Effector memory CD4-positive, alpha-beta T cell (primary cell): Measurements from ENCODE around the gene MRPL34.
"Not testable (repeated sequence)": the region's sequence is repeated elsewhere in the genome, so short reads cannot be mapped to it uniquely, and the experiment has no call there.

Experiments used
- DNase-seq, 3 donors: peaks; one replicate each; pipeline ENCODE4 v3.0.0-alpha.2; 2020
- H3K27ac ChIP-seq: 2 replicates; pipeline ENCODE4 v1.7.0; 2013; ENCODE audit warnings: mild to moderate bottlenecking, low read length, moderate library complexity; ENCODE audit not compliant: insufficient read depth, poor library complexity, severe bottlenecking
- H3K27me3 ChIP-seq: replicated peaks from 2 replicates; pipeline ENCODE4 v1.7.0; 2013; ENCODE audit warnings: mild to moderate bottlenecking, low read length; ENCODE audit not compliant: insufficient read depth, control insufficient read depth, poor library complexity, severe bottlenecking
- H3K36me3 ChIP-seq: 2 replicates; pipeline ENCODE4 v1.7.0; 2013; ENCODE audit warnings: mild to moderate bottlenecking, low read length, moderate library complexity; ENCODE audit not compliant: control insufficient read depth, insufficient read depth
- H3K4me1 ChIP-seq: 2 replicates; pipeline ENCODE4 v1.7.0; 2013; ENCODE audit warnings: low read length, mild to moderate bottlenecking; ENCODE audit not compliant: control insufficient read depth, insufficient read depth, poor library complexity, severe bottlenecking
- H3K4me3 ChIP-seq: 2 replicates; pipeline ENCODE4 v1.7.0; 2013; ENCODE audit warnings: low read length, low read depth, mild to moderate bottlenecking; ENCODE audit not compliant: insufficient read depth, poor library complexity, severe bottlenecking
- H3K9me3 ChIP-seq: 2 replicates; pipeline ENCODE4 v1.7.0; 2013; ENCODE audit warnings: mild to moderate bottlenecking, low read length, moderate library complexity; ENCODE audit not compliant: control insufficient read depth

Gene MRPL34

DNA sequence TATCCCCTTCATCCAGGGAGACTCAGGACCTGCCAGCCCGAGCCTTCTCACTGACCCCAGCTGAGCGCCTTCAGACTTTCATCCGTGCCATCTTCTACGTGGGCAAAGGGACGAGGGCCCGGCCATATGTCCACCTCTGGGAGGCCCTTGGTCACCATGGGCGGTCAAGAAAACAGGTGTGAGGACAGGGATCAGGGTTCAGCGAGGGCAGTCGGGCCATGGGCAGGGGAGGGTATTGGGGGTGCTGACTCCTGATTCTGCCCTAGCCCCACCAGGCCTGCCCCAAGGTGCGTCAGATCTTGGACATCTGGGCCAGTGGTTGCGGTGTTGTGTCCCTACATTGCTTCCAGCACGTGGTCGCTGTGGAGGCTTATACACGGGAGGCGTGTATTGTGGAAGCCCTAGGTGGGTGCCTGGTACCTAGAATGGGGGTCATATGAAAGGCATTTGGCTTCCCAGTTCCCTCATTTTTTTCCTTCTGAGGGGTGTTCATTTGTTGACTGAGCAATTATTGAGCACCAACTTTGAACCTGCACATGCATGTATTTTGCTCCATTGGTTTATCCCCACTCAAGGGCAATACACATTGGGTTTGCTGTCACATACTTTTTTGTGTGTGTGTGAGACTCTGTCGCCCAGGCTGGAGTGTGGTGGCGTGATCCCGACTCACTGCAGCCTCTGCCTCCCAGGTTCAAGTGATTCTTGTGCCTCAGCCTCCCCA lies 20.1 kb upstream of the MRPL34 start:
- Histone ChIP-seq H3K27ac (no peak overlapping the region), H3K36me3 (no peaks in the 10 kb centered on the region), H3K27me3 (peaks cover 4% of the 10 kb centered on the region), H3K9me3 (no peaks in the 10 kb centered on the region), H3K4me1 (peaks cover 17% of the 10 kb centered on the region), H3K4me3 (no peak overlapping the region)
- DNase-seq = no peak

DNA sequence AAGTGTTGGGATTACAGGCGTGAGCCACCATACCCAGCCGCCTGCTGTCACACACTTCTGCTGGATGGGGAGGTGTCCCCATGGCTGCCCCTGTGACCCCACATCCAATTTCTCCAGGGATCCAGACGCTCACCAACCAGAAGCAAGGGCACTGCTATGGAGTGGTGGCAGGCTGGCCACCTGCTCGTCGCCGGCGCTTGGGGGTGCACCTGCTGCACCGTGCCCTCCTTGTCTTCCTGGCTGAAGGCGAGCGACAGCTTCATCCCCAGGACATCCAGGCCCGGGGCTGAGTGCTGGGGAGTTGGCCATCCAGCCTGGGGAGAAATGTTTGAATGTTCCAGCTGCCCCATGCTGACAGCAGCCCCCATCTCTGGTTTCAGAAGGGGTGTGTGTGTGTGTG lies 19.4 kb upstream of the MRPL34 start:
- Histone ChIP-seq H3K9me3 (no peaks in the 10 kb centered on the region), H3K36me3 (no peaks in the 10 kb centered on the region), H3K27ac (no peak overlapping the region), H3K27me3 (peaks cover 4% of the 10 kb centered on the region), H3K4me3 (no peak overlapping the region), H3K4me1 (peaks cover 16% of the 10 kb centered on the region)
- no peak for DNase-seq

DNA sequence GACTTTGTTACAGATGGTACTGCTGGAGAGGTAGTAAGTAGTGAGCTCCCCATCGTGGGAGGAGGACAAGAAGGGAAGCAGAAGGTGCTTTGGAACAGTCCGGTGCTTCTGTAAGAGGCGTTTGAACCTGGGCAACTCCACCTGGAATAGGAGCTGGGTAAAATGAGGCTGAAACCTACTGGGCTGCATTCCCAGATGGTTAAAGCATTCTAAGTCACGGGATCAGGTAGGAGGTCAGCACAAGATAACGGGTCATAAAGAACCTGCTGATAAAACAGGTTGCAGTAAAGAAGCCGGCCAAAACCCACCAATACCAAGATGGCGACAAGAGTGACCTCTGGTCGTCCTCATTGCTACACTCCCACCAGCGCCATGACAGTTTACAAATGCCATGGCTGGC lies 18.9 kb upstream of the MRPL34 start:
- H3K9me3 ChIP-seq = no peaks in the 10 kb centered on the region
- peaks cover 11% of the 10 kb centered on the region for H3K4me1 ChIP-seq
- H3K4me3 ChIP-seq = no peak overlapping the region
- peaks cover 4% of the 10 kb centered on the region for H3K27me3 ChIP-seq
- DNase-seq = no peak
- no peak overlapping the region for H3K27ac ChIP-seq
- H3K36me3 ChIP-seq = no peaks in the 10 kb centered on the region

DNA sequence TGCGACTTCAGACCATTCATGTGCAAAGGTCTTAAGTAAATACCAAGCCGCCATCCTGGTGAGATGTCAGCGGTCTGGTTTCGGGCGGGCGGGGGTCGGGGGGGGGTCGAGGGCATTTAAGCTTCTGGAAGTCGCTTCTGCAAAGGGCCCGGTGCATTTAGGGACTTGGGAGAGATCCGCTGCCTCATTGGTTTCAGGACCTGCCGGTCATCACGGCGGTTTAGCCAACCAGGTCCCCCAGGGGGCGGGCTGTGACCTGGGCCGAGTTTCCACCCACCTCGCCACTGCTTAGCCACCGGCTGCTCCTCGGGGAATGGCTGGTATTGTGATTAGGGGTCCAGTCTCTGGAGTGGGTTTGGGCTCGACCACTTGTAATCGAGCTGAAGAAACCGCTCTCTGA lies 16.2 kb upstream of the MRPL34 start:
- no peaks in the 10 kb centered on the region for H3K9me3 ChIP-seq
- no peak overlapping the region for H3K27ac ChIP-seq
- no peak overlapping the region for H3K4me3 ChIP-seq
- H3K4me1 ChIP-seq = peaks cover 6% of the 10 kb centered on the region
- no peaks in the 10 kb centered on the region for H3K36me3 ChIP-seq
- no peaks in the 10 kb centered on the region for H3K27me3 ChIP-seq
- DNase-seq = no peak

DNA sequence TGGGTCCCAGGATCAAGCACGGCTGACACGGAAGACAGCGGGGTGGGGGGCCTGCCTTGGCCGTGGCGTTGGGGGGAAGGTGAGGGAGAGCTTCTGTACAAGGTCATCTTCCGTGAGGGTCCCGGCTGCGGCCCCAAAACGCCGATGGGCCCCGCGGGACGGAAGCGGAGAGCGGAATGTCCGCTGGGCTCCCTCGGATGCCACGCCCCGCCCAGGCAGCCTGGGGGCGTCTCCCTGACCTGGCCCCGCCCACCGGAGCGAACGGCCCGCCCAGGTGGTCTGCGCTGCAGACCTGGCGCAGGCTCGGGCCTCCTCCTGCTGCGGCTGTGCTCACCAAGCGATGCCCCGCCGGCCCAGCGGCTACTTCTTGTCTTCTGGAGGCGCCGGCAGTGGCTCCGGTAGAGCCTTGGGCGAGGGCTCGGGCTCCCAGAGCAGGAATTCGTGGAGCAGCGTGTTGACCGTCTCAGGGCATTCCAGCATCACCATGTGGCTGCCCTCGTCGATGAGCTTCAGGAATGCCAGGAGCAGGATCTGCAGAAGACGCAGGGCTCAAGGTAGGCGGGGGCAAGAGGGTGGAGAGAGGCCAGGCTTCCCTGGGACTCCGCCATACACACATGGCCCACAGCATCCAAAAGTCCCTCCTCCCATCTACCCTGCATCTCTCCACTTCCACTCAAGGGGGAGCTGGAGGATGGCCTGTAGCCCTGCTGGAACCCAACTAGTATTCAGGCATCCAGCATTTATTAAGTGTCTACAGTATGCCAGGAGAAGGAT lies 13.2 kb upstream of the MRPL34 start:
- peaks cover 6% of the 10 kb centered on the region for H3K4me1 ChIP-seq

DNA sequence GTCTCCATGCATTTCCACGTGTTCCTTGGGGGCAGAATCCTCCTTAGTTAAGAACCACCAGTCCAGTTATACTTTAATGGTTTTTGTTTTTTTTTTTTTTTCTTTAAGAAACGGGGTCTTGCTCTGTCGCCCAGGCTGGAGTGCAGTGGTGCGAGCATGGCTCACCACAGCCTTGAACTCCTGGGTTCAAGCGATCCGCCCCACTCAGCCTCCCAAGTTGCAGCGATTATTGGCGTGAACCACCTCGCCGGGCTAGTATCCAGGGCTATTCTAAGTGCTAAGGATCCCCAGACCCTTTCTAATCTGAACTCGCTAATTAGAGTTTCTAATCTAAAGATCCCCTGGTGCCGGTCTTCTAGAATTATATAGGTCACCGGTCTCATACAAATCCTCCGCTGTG lies 12.1 kb upstream of the MRPL34 start:
- no peak overlapping the region for H3K4me3 ChIP-seq

More for the DNA sequence above, 13.2 kb upstream of the MRPL34 start:
- Histone ChIP-seq H3K27me3 (no peaks in the 10 kb centered on the region), H3K36me3 (no peaks in the 10 kb centered on the region), H3K4me3 (peak overlapping the region; percentile 68), H3K27ac (no peak overlapping the region), H3K9me3 (no peaks in the 10 kb centered on the region)
- DNase-seq = peak; percentile 58 to 68 (median 59)

DNA sequence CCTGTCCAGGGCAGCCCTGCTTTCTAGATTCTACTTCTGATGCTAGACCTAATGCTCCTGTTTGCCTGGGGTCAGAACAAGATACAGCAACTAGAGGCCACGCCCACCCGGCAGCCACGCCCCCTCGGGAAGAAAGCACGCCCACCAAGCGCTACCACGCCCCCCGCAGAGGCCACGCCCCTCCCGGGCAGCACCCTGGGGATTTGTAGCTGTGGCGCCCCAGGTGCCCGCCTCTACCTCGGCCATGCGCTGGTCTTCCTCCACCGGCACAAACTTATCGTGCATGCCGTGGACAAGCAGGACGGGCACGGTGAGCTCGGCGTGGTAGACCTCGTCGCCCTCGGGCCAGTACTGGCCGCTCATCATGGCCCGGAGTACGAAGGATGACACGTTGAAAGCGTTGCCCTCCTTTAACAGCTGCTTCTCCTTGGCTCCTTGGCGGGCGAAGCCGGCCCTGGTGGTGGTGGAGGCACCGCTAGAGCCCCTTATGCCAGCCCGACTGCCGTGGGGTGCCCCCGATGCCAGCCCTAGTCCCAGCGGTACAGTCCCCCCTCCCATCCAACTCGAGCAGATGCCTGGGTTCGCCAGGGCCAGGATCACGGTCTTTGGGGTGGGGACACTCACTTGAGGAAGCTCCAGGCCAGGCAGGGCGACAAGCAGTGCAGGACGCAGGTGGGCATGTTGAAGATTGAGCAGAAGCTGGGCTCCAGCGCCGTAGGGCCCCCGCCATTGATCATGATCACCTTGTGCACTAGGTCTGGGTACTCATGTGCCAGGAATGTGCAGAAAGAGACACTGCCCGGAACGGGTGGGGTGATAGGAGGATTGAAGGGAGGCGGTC lies 11.4 kb upstream of the MRPL34 start:
- Histone ChIP-seq H3K9me3 (no peaks in the 10 kb centered on the region), H3K27me3 (no peaks in the 10 kb centered on the region), H3K4me1 (peaks cover 6% of the 10 kb centered on the region), H3K36me3 (no peaks in the 10 kb centered on the region), H3K4me3 (no peak overlapping the region), H3K27ac (no peak overlapping the region)
- peak in 2 of 3 donors; percentile 44 to 46 for DNase-seq

More for the DNA sequence above, 12.1 kb upstream of the MRPL34 start:
- Histone ChIP-seq H3K27ac (no peak overlapping the region), H3K36me3 (no peaks in the 10 kb centered on the region), H3K9me3 (no peaks in the 10 kb centered on the region), H3K4me1 (peaks cover 6% of the 10 kb centered on the region), H3K27me3 (no peaks in the 10 kb centered on the region)
- no peak for DNase-seq

DNA sequence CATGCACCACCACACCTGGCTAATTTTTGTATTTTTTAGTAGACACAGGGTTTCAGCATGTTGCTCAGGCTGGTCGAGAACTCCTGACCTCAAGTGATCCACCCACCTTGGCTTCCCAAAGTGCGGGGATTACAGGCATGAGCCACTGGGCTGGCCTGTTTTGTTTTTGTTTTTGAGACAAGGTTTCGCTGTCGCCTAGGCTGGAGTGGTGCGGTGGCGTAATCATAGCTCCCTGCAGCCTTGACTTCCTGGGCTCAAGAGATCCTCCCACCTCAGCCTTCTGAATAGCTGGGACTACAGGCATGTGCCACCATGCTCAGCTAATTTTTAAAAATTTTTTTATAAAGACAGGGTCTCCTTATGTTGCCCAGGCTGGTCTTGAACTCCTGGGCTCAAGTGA lies 10.1 kb upstream of the MRPL34 start:
- not testable (repeated sequence) for H3K4me3 ChIP-seq, H3K36me3 ChIP-seq, H3K27me3 ChIP-seq, DNase-seq, H3K27ac ChIP-seq, H3K9me3 ChIP-seq, H3K4me1 ChIP-seq

DNA sequence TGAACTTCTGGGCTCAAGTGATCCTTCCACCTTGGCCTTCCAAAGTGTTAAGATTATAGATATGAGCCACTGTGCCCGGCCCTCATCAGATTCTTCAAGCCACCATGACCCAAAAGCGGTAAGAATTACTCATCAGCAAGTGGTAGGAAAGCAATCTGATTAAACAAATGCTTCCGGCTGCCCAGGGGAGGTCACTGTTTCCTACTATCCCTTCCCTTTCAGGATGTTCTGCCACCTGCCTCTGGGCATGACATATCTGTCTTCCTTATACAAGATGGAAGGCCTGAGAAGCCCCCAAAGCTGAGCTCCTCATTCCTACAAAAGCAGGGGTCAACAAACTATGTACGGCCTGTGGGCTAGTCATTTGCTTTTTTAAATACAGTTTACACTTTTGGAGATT lies 9.4 kb upstream of the MRPL34 start:
- Histone ChIP-seq H3K27ac (no peak overlapping the region), H3K9me3 (no peaks in the 10 kb centered on the region), H3K27me3 (no peaks in the 10 kb centered on the region), H3K4me3 (no peak overlapping the region), H3K36me3 (no peaks in the 10 kb centered on the region), H3K4me1 (peaks cover 6% of the 10 kb centered on the region)
- DNase-seq = no peak
